WTC11 (cell line): Measurements from ENCODE around the gene TPK1. TPM values are rescaled to one million over a fixed set of nuclear protein-coding genes. Genes with fewer than 3 reads are reported as not detected.

Source experiments
- ATAC-seq: fragments of 200-7000 bp; cut with Tn5 transposase; 2 replicates; pipeline ENCODE4 v1.10.0; 2021; ENCODE audit warnings: mild to moderate bottlenecking, moderate library complexity
- CTCF ChIA-PET: fragments of 300-600 bp; sonication (Branson Sonifier 250); formaldehyde crosslinking; loops from one replicate; lab custom pipeline; 2021; ENCODE audit warnings: antibody characterized with exemption; lab: Charles Lee
- POLR2A ChIA-PET: fragments of 350-600 bp; sonication (Branson Sonifier 250); formaldehyde crosslinking; loops from one replicate; lab custom pipeline; 2021; ENCODE audit warnings: antibody characterized with exemption; lab: Charles Lee
- DNase-seq: peaks from one replicate; pipeline ENCODE4 v3.0.0; 2021; ENCODE audit warnings: low spot score
- H3K27ac Mint-ChIP-seq: 2 replicates; pipeline ENCODE4 v1.8.0; 2021; ENCODE audit warnings: mixed read lengths
- H3K27me3 Mint-ChIP-seq: 2 replicates; pipeline ENCODE4 v1.8.0; 2021; ENCODE audit warnings: low read depth, mild to moderate bottlenecking, moderate library complexity, mixed read lengths
- H3K36me3 Mint-ChIP-seq: 2 replicates; pipeline ENCODE4 v1.8.0; 2021; ENCODE audit warnings: mixed read lengths
- H3K4me1 Mint-ChIP-seq: 2 replicates; pipeline ENCODE4 v1.8.0; 2022; ENCODE audit warnings: mixed read lengths
- H3K4me3 Mint-ChIP-seq: 2 replicates; pipeline ENCODE4 v1.8.0; 2021; ENCODE audit warnings: mild to moderate bottlenecking, moderate library complexity, mixed read lengths
- H3K9me3 Mint-ChIP-seq: 2 replicates; pipeline ENCODE4 v1.8.0; 2021; ENCODE audit warnings: mixed read lengths
- CREB1 ChIP-seq: sonication (generic); formaldehyde crosslinking; IDR thresholded peaks from 2 replicates; pipeline ENCODE4 v1.8.0; 2023; ENCODE audit warnings: mild to moderate bottlenecking, missing genetic modification reagents
- FOXK1 ChIP-seq: sonication (generic); formaldehyde crosslinking; IDR thresholded peaks from 2 replicates; pipeline ENCODE4 v1.8.0; 2022; ENCODE audit warnings: mild to moderate bottlenecking, moderate library complexity, missing genetic modification reagents
- GTF2I ChIP-seq: fragments of 250-450 bp; sonication (Bioruptor Pico); conservative IDR thresholded peaks from 2 replicates; pipeline ENCODE4 v1.4.0; 2021; ENCODE audit warnings: mild to moderate bottlenecking
- KAT7 ChIP-seq: sonication (generic); formaldehyde crosslinking; IDR thresholded peaks from 2 replicates; pipeline ENCODE4 v1.8.1; 2023; ENCODE audit warnings: missing genetic modification reagents, mild to moderate bottlenecking, borderline replicate concordance
- MYBL2 ChIP-seq: sonication (generic); formaldehyde crosslinking; IDR thresholded peaks from 2 replicates; pipeline ENCODE4 v1.8.1; 2023; ENCODE audit warnings: mild to moderate bottlenecking, moderate library complexity, missing genetic modification reagents
- NFE2L1 ChIP-seq: sonication (generic); formaldehyde crosslinking; IDR thresholded peaks from 2 replicates; pipeline ENCODE4 v1.8.1; 2023; ENCODE audit warnings: missing genetic modification reagents
- NR2C2 ChIP-seq: sonication (generic); formaldehyde crosslinking; IDR thresholded peaks from 2 replicates; pipeline ENCODE4 v1.8.0; 2022; ENCODE audit warnings: mild to moderate bottlenecking, missing genetic modification reagents
- OVOL2 ChIP-seq: fragments of 250-450 bp; sonication (Bioruptor Pico); IDR thresholded peaks from 2 replicates; pipeline ENCODE4 v1.9.0; 2021; ENCODE audit warnings: mild to moderate bottlenecking, borderline replicate concordance
- SMAD4 ChIP-seq: sonication (generic); formaldehyde crosslinking; IDR thresholded peaks from 2 replicates; pipeline ENCODE4 v1.8.0; 2022; ENCODE audit warnings: mild to moderate bottlenecking, missing genetic modification reagents
- SP1 ChIP-seq: sonication (generic); formaldehyde crosslinking; conservative IDR thresholded peaks from 2 replicates; pipeline ENCODE4 v1.8.1; 2022; ENCODE audit warnings: missing genetic modification reagents
- TCF7 ChIP-seq: sonication (generic); formaldehyde crosslinking; IDR thresholded peaks from 2 replicates; pipeline ENCODE4 v1.8.0; 2022; ENCODE audit warnings: mild to moderate bottlenecking, low read depth, missing genetic modification reagents, moderate library complexity
- TEAD1 ChIP-seq: sonication (generic); formaldehyde crosslinking; IDR thresholded peaks from 2 replicates; pipeline ENCODE4 v1.8.0; 2022; ENCODE audit warnings: mild to moderate bottlenecking, missing genetic modification reagents
- TP53 ChIP-seq: sonication (generic); formaldehyde crosslinking; IDR thresholded peaks from 2 replicates; pipeline ENCODE4 v1.8.1; 2023; ENCODE audit warnings: mild to moderate bottlenecking, missing genetic modification reagents
- ZBTB21 ChIP-seq: sonication (generic); formaldehyde crosslinking; IDR thresholded peaks from 2 replicates; pipeline ENCODE4 v1.8.1; 2023; ENCODE audit warnings: mild to moderate bottlenecking, missing genetic modification reagents, borderline replicate concordance
- ZNF138 ChIP-seq: sonication (generic); formaldehyde crosslinking; conservative IDR thresholded peaks from 2 replicates; pipeline ENCODE4 v1.8.1; 2022; ENCODE audit warnings: mild to moderate bottlenecking, moderate library complexity, missing genetic modification reagents
- ZNF263 ChIP-seq: sonication (generic); formaldehyde crosslinking; IDR thresholded peaks from 2 replicates; pipeline ENCODE4 v1.8.1; 2022; ENCODE audit warnings: low read depth, mild to moderate bottlenecking, moderate library complexity, missing genetic modification reagents
- ZNF423 ChIP-seq: fragments of 250-450 bp; sonication (Bioruptor Pico); IDR thresholded peaks from 2 replicates; pipeline ENCODE4 v2.1.2; 2022; ENCODE audit warnings: mild to moderate bottlenecking, moderate library complexity
- total RNA-seq: library from RNA; stranded (reverse); gene quantifications from 3 replicates; pipeline ENCODE4 v1.2.3, GENCODE V29; 2021
- TF ChIP-seq, protein P1 (sequence below): fragments of 250-450 bp; sonication (Bioruptor Pico); conservative IDR thresholded peaks from 2 replicates; pipeline ENCODE4 v1.9.0; 2021; ENCODE audit warnings: mild to moderate bottlenecking
- TF ChIP-seq, protein P2 (sequence below): sonication (generic); formaldehyde crosslinking; IDR thresholded peaks from 2 replicates; pipeline ENCODE4 v1.8.1; 2022; ENCODE audit warnings: mild to moderate bottlenecking, moderate library complexity, missing genetic modification reagents
- TF ChIP-seq, protein P3 (sequence below): sonication (generic); formaldehyde crosslinking; IDR thresholded peaks from 2 replicates; pipeline ENCODE4 v1.8.1; 2023; ENCODE audit warnings: mild to moderate bottlenecking, moderate library complexity, missing genetic modification reagents
- TF ChIP-seq, protein P4 (sequence below): sonication (generic); formaldehyde crosslinking; IDR thresholded peaks from 2 replicates; pipeline ENCODE4 v1.8.1; 2022; ENCODE audit warnings: mild to moderate bottlenecking, missing genetic modification reagents, moderate library complexity, borderline replicate concordance
- TF ChIP-seq, protein P5 (sequence below): sonication (generic); formaldehyde crosslinking; IDR thresholded peaks from 2 replicates; pipeline ENCODE4 v1.8.0; 2022; ENCODE audit warnings: mild to moderate bottlenecking, missing genetic modification reagents

The TPK1 gene
- total RNA-seq, 1 experiment from 2014 or later = 2.7 TPM

DNA sequence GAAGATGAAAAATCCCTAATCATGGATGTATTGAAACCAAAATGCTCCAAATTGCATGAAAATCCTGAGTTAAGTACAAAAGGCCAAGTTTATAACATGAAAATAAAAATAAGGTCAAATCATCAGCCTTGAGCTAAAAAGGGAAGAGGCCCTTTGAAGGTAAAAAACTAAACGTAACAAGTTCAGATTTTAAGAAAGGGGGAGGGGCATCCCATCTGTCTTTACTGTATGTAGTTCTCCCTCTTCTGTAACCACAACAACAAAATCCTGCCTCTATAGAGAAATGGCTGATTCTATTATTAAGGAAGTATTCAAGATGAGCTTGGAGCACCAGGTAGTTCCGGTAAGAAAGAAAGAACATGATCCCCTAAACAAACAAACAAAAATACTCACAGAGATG is 64.7 kb downstream of the TPK1 start (continued):
- TF ChIP-seq, protein P1, sequence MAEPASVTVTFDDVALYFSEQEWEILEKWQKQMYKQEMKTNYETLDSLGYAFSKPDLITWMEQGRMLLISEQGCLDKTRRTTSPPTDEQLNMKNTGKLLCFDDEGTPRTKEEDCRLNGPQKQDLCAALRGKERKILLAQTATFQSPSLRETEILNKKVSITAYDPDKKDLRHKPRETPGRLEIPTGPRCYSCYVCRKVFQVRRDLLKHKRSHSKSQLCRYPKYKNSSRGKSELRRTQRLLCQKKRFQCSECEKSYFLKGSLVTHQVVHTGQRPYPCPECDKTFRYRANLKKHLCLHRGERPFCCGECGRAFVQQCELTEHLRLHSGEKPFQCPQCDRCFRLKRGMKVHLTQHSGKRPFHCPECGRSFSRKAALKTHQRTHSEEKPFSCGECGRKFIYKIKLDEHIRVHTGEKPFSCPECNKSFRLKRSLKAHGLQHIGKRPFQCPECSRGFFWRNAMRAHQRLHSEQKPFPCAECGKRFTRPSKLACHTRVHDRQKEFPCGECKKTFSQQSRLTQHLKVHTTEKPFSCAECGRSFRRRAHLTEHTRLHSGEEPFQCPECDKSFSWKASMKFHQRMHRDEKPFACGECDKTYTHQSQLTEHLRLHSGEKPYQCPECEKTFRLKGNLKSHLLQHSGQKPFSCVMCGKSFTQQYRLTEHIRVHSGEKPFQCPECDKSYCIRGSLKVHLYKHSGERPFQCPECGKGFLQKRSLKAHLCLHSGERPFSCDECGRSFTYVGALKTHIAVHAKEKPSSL (CRISPR knock-in tag) = no peak

DNA sequence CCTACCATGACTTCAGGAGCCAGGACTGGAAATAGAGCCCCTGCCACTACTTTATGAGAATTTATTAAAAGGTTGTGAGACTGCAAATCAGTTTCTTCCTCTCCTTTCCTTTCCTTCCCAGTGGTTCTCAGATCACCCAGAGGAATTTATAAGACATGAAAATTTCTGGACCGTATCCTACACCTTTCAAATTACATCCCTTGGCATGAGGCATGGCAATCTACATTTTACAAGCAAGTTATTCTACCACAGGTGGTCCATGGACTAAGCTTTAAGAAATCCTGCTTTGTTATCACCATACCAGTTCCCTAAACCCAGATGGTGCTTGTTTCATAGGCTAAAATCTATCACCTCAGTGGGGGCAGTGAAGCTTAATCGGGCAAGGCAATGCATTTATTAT is 66.5 kb downstream of the TPK1 start:
- no peak for DNase-seq
- POLR2A ChIA-PET = no interaction called here

DNA sequence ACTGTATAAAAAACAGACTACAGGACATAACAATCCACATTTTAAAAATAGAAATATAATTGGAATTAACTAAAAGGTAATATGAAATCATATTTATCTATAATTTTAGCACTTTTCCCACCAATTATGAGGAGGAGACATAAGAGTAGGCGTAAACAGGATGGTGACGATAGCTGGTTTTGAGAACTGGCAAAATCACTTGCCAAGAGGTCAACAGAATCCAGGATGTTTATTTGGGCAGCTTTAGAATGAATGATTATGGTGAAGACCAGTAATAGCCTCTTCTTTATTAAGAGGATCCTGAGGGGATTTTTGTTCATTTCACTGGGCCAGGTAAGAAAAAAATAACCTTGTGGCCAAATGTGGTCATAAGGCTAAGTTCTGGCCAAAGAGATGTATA is 67.2 kb downstream of the TPK1 start:
- POLR2A ChIA-PET = no interaction called here
- CTCF ChIA-PET = no interaction called here
- DNase-seq (no peak), ATAC-seq (no peak)
- Mint-ChIP-seq H3K4me3 (no peak overlapping the region), H3K36me3 (no peaks in the 10 kb centered on the region), H3K27ac (no peak overlapping the region), H3K9me3 (no peaks in the 10 kb centered on the region), H3K4me1 (peaks cover 7% of the 10 kb centered on the region), H3K27me3 (no peaks in the 10 kb centered on the region)
- TF ChIP-seq TCF7 (CRISPR knock-in tag) (no peak), SMAD4 (no peak), NFE2L1 (CRISPR knock-in tag) (no peak), MYBL2 (CRISPR knock-in tag) (no peak), ZBTB21 (CRISPR knock-in tag) (no peak), FOXK1 (CRISPR knock-in tag) (no peak), ZNF263 (CRISPR knock-in tag) (no peak), NR2C2 (CRISPR knock-in tag) (no peak), GTF2I (no peak), KAT7 (CRISPR knock-in tag) (no peak), SP1 (CRISPR knock-in tag) (no peak), TEAD1 (CRISPR knock-in tag) (no peak)
- TF ChIP-seq, protein P2, sequence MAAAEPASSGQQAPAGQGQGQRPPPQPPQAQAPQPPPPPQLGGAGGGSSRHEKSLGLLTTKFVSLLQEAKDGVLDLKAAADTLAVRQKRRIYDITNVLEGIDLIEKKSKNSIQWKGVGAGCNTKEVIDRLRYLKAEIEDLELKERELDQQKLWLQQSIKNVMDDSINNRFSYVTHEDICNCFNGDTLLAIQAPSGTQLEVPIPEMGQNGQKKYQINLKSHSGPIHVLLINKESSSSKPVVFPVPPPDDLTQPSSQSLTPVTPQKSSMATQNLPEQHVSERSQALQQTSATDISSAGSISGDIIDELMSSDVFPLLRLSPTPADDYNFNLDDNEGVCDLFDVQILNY = no peak
- TF ChIP-seq, protein P3, sequence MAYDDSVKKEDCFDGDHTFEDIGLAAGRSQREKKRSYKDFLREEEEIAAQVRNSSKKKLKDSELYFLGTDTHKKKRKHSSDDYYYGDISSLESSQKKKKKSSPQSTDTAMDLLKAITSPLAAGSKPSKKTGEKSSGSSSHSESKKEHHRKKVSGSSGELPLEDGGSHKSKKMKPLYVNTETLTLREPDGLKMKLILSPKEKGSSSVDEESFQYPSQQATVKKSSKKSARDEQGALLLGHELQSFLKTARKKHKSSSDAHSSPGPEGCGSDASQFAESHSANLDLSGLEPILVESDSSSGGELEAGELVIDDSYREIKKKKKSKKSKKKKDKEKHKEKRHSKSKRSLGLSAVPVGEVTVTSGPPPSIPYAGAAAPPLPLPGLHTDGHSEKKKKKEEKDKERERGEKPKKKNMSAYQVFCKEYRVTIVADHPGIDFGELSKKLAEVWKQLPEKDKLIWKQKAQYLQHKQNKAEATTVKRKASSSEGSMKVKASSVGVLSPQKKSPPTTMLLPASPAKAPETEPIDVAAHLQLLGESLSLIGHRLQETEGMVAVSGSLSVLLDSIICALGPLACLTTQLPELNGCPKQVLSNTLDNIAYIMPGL (CRISPR knock-in tag) = no peak
- TF ChIP-seq, protein P4, sequence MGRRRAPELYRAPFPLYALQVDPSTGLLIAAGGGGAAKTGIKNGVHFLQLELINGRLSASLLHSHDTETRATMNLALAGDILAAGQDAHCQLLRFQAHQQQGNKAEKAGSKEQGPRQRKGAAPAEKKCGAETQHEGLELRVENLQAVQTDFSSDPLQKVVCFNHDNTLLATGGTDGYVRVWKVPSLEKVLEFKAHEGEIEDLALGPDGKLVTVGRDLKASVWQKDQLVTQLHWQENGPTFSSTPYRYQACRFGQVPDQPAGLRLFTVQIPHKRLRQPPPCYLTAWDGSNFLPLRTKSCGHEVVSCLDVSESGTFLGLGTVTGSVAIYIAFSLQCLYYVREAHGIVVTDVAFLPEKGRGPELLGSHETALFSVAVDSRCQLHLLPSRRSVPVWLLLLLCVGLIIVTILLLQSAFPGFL (CRISPR knock-in tag) = no peak
- TF ChIP-seq, protein P5, sequence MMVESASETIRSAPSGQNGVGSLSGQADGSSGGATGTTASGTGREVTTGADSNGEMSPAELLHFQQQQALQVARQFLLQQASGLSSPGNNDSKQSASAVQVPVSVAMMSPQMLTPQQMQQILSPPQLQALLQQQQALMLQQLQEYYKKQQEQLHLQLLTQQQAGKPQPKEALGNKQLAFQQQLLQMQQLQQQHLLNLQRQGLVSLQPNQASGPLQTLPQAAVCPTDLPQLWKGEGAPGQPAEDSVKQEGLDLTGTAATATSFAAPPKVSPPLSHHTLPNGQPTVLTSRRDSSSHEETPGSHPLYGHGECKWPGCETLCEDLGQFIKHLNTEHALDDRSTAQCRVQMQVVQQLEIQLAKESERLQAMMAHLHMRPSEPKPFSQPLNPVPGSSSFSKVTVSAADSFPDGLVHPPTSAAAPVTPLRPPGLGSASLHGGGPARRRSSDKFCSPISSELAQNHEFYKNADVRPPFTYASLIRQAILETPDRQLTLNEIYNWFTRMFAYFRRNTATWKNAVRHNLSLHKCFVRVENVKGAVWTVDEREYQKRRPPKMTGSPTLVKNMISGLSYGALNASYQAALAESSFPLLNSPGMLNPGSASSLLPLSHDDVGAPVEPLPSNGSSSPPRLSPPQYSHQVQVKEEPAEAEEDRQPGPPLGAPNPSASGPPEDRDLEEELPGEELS (CRISPR knock-in tag) = no peak

More for the DNA sequence above, 66.5 kb downstream of the TPK1 start:
- H3K4me3 Mint-ChIP-seq = no peak overlapping the region
- TF ChIP-seq OVOL2 (CRISPR knock-in tag) (no peak), CREB1 (CRISPR knock-in tag) (no peak), TP53 (CRISPR knock-in tag) (no peak), ZNF423 (no peak), ZNF138 (CRISPR knock-in tag) (no peak)
- TF ChIP-seq, protein P2 = no peak
- TF ChIP-seq, all 79 proteins: peak for 0
- CTCF ChIA-PET = interaction anchor here (0.6 kb wide), 1 partner anchor 31 kb away, joined by 3 read pairs; no protein-coding TSS in a partner anchor
- Mint-ChIP-seq H3K4me1 (peaks cover 7% of the 10 kb centered on the region), H3K27ac (no peak overlapping the region), H3K9me3 (no peaks in the 10 kb centered on the region), H3K27me3 (no peaks in the 10 kb centered on the region), H3K36me3 (no peaks in the 10 kb centered on the region)
- ATAC-seq = no peak
